SK-N-SH (cell line): ENCODE results near the gene SYT3. TPM values are rescaled to one million over a fixed set of nuclear protein-coding genes. Genes with fewer than 3 reads are reported as not detected.

ENCODE experiments used
- CTCF ChIA-PET: fragments of 300-600, 350-600 bp; formaldehyde crosslinking; extraction: SDS; loops from one replicate; lab custom pipeline; 2021; lab: Yijun Ruan, JAX
- POLR2A ChIA-PET: fragments of 350-600 bp; sonication (Branson Sonifier 250); formaldehyde crosslinking; extraction: SDS; loops from one replicate; lab custom pipeline; 2020; ENCODE audit warnings: antibody characterized with exemption, inconsistent platforms; lab: Yijun Ruan, JAX
- DNase-seq: peaks from one replicate; pipeline ENCODE4 v3.0.0; 2012
- H2AFZ ChIP-seq: fragments of 200-600 bp; sonication (generic); 2 replicates; pipeline ENCODE4 v1.8.1; 2016; ENCODE audit warnings: antibody characterized with exemption, mild to moderate bottlenecking, low read depth
- H3F3A ChIP-seq: fragments of 200-600 bp; sonication (generic); replicated peaks from 2 replicates; pipeline ENCODE3; 2016; ENCODE audit warnings: antibody characterized with exemption, mild to moderate bottlenecking; ENCODE audit not compliant: insufficient read depth
- H3K27ac ChIP-seq, 2 experiments: fragments of 200-500 bp in 1 of 2; fragments of 200-600 bp in 1 of 2; sonication (Bioruptor generic) in 1 of 2; sonication (generic), shearing (Covaris generic) in 1 of 2; 2 replicates each; pipeline versions ENCODE4 v1.5.1 to v1.6.1; 2014 to 2016; ENCODE audit warnings: low read depth in 2 of 2, inconsistent platforms in 1 of 2, low read length in 1 of 2, mild to moderate bottlenecking in 1 of 2, mixed read lengths in 1 of 2
- H3K27me3 ChIP-seq: fragments of 200-600 bp; sonication (generic), shearing (Covaris generic); 2 replicates; pipeline ENCODE4 v1.6.1; 2016; ENCODE audit warnings: mixed run types; ENCODE audit not compliant: insufficient read depth
- H3K36me3 ChIP-seq, 2 experiments: fragments of 200-500 bp in 1 of 2; fragments of 200-600 bp in 1 of 2; sonication (Bioruptor generic) in 1 of 2; sonication (generic) in 1 of 2; replicated peaks in 1 of 2; 2 replicates each; pipeline versions ENCODE3 to v1.5.1; 2014 to 2016; ENCODE audit warnings: low read length in 1 of 2, mild to moderate bottlenecking in 1 of 2; ENCODE audit not compliant: insufficient read depth in 2 of 2, control insufficient read depth in 1 of 2
- H3K4me1 ChIP-seq, 2 experiments: fragments of 200-500 bp in 1 of 2; fragments of 200-600 bp in 1 of 2; sonication (Bioruptor generic) in 1 of 2; sonication (generic), shearing (Covaris generic) in 1 of 2; 2 replicates each; pipeline versions ENCODE4 v1.5.1 to v1.6.1; 2014 to 2016; ENCODE audit warnings: low read depth in 1 of 2, low read length in 1 of 2, mixed run types in 1 of 2; ENCODE audit not compliant: insufficient read depth in 2 of 2, control insufficient read depth in 1 of 2
- H3K4me2 ChIP-seq: fragments of 200-600 bp; sonication (generic), shearing (Covaris generic); 2 replicates; pipeline ENCODE4 v1.6.1; 2017; ENCODE audit warnings: mixed run types
- H3K4me3 ChIP-seq, 2 experiments: fragments of 200-500 bp in 1 of 2; fragments of 200-600 bp in 1 of 2; sonication (Bioruptor generic) in 1 of 2; sonication (generic), shearing (Covaris generic) in 1 of 2; 2 replicates each; pipeline versions ENCODE4 v1.5.1 to v1.8.1; 2014 to 2016; ENCODE audit warnings: low read depth in 2 of 2, inconsistent platforms in 1 of 2, low read length in 1 of 2, mild to moderate bottlenecking in 1 of 2, mixed read lengths in 1 of 2, moderate library complexity in 1 of 2
- H3K79me2 ChIP-seq: fragments of 200-600 bp; sonication (generic); 2 replicates; pipeline ENCODE4 v1.8.1; 2017; ENCODE audit warnings: mild to moderate bottlenecking; ENCODE audit not compliant: insufficient read depth
- H3K9ac ChIP-seq: fragments of 200-600 bp; sonication (generic); 2 replicates; pipeline ENCODE4 v1.6.1; 2017; ENCODE audit warnings: mixed run types
- H3K9me2 ChIP-seq: fragments of 200-600 bp; sonication (generic); 2 replicates; pipeline ENCODE4 v1.6.1; 2017; ENCODE audit warnings: mixed run types
- H3K9me3 ChIP-seq: fragments of 200-600 bp; sonication (generic); 2 replicates; pipeline ENCODE4 v1.6.1; 2017; ENCODE audit warnings: mixed run types, mild to moderate bottlenecking, moderate library complexity
- H4K20me1 ChIP-seq: fragments of 200-600 bp; sonication (generic); 2 replicates; pipeline ENCODE4 v1.6.1; 2017; ENCODE audit warnings: mild to moderate bottlenecking, mixed run types; ENCODE audit not compliant: insufficient read depth
- ELF1 ChIP-seq: IDR thresholded peaks from 2 replicates; pipeline ENCODE4 v1.4.0; 2012
- EP300 ChIP-seq, 2 experiments: IDR thresholded peaks; 2 replicates each; pipeline versions ENCODE4 v1.4.0 to v1.6.1; 2012; ENCODE audit warnings: borderline replicate concordance in 1 of 2, low read depth in 1 of 2, low read length in 1 of 2
- FOXJ3 ChIP-seq: sonication (generic); formaldehyde crosslinking; IDR thresholded peaks from 2 replicates; pipeline ENCODE4 v1.5.1; 2020; ENCODE audit warnings: mild to moderate bottlenecking, missing genetic modification reagents
- FOXM1 ChIP-seq: IDR thresholded peaks from 2 replicates; pipeline ENCODE4 v1.4.0; 2012; ENCODE audit warnings: low read depth, mild to moderate bottlenecking
- GABPA ChIP-seq: IDR thresholded peaks from 2 replicates; pipeline ENCODE4 v1.4.0; 2012; ENCODE audit warnings: low read depth, mild to moderate bottlenecking
- RAD21 ChIP-seq: IDR thresholded peaks from 2 replicates; pipeline ENCODE4 v1.6.1; 2012; ENCODE audit warnings: mild to moderate bottlenecking, low read length
- RXRA ChIP-seq: IDR thresholded peaks from 2 replicates; pipeline ENCODE4 v1.4.0; 2012; ENCODE audit warnings: low read depth, mild to moderate bottlenecking, borderline replicate concordance
- TCF12 ChIP-seq: IDR thresholded peaks from 2 replicates; pipeline ENCODE4 v1.4.0; 2012
- TEAD4 ChIP-seq: IDR thresholded peaks from 2 replicates; pipeline ENCODE4 v1.4.0; 2012; ENCODE audit warnings: mild to moderate bottlenecking, borderline replicate concordance; ENCODE audit not compliant: insufficient read depth
- WGBS: methylation state at CpG from one replicate; pipeline ENCODE4 v1.1.6; 2017; ENCODE audit warnings: low lambda C conversion rate; 5-methylcytosine and 5-hydroxymethylcytosine counted together
- polyA plus RNA-seq, 3 experiments: library from polyadenylated mRNA; depleted of rRNA; stranded (reverse); fragments of >200 nt; gene quantifications; 2 replicates each; pipeline ENCODE4 v1.2.3, GENCODE V29; 2012
- TF ChIP-seq, protein P1 (sequence below): fragments of 200-600 bp; sonication (generic); IDR thresholded peaks from 2 replicates; pipeline ENCODE4 v1.6.1; 2017; ENCODE audit warnings: antibody characterized with exemption, mild to moderate bottlenecking, moderate library complexity

The SYT3 gene
- polyA plus RNA-seq, 1 of the 3 experiments (the other 2 are of a cell fraction), result 0.94 TPM

DNA sequence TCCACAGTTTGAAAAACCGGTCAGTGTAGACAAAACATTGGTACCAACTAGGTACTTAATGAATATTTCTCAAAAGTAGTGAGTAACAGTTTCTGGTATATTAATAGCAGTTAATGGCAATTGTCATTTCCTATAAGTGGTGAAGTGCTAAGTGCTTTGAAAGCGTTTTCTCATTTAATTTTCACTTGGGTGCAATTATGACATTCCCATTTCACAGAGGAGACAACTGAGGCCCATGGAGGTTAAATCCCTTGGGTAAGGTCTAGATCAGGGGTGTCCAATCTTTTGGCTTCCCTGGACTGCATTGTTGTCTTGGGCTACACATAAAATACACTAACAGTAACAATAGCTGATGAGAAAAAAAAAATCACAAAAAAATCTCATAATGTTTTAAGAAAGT lies 687 bp upstream of the SYT3 start:
- Histone ChIP-seq H3K36me3 (no peaks in the 10 kb centered on the region), H3K9me3 (no peaks in the 10 kb centered on the region), H4K20me1 (no peaks in the 10 kb centered on the region), H3K4me3 (no peak overlapping the region), H3K9me2 (no peaks in the 10 kb centered on the region), H3K27me3 (peaks cover 15% of the 10 kb centered on the region; the same call in 1 of the 2 replicates), H3K27ac (no peak overlapping the region), H3K4me1 (peaks cover 0 to 8% of the 10 kb centered on the region in 2 experiments; a peak in 1 of 4 replicates), H3K79me2 (no peaks in the 10 kb centered on the region), H3K9ac (no peak overlapping the region), H3F3A (no peaks in the 10 kb centered on the region), H3K4me2 (peak overlapping the region; percentile 96; the same call in 1 of the 2 replicates), H2AFZ (no peak overlapping the region)
- ChIA-PET POLR2A (no interaction called here), CTCF (interaction anchor here (1.0 kb wide), 1 partner anchor 53 kb away, joined by 3 read pairs; no protein-coding TSS in a partner anchor)
- DNase-seq, result no peak
- WGBS, result 70% methylated on average over 2 of the region's 2 CpGs
- TF ChIP-seq FOXJ3, result no peak
- no peak for TF ChIP-seq FOXM1
- no peak for TF ChIP-seq ELF1
- TF ChIP-seq RXRA, result no peak
- TF ChIP-seq TEAD4, result no peak

- ChIA-PET POLR2A (interaction anchor here (0.6 kb wide), 1 partner anchor 104 kb away, joined by 3 read pairs; no protein-coding TSS in a partner anchor), CTCF (interaction anchor here (0.9 kb wide), 1 partner anchor 101 kb away, joined by 3 read pairs; no protein-coding TSS in a partner anchor)
- Histone ChIP-seq H3K27ac (no peak overlapping the region), H3K79me2 (no peaks in the 10 kb centered on the region), H2AFZ (no peak overlapping the region), H3F3A (no peaks in the 10 kb centered on the region), H3K36me3 (no peaks in the 10 kb centered on the region), H3K9ac (no peak overlapping the region), H3K9me3 (no peaks in the 10 kb centered on the region; the same call in 1 of the 2 replicates), H4K20me1 (no peaks in the 10 kb centered on the region), H3K4me3 (peak overlapping the region; percentile 65 to 83; a peak in 3 of 4 replicates), H3K9me2 (no peaks in the 10 kb centered on the region), H3K4me1 (peaks cover 0 to 8% of the 10 kb centered on the region in 2 experiments; a peak in 1 of 4 replicates), H3K4me2 (peak overlapping the region; percentile 96), H3K27me3 (peaks cover 5% of the 10 kb centered on the region; the same call in 1 of the 2 replicates)
- WGBS, result 20% methylated on average over 10 of the region's 10 CpGs
- DNase-seq, result no peak
- no peak for TF ChIP-seq TCF12
- no peak for TF ChIP-seq GABPA
- no peak for TF ChIP-seq RAD21
- TF ChIP-seq, all 33 proteins: peak for 0
Measured at GRCh38 chr19:50638600-50638999, 1.1 kb downstream of the SYT3 start.

DNA sequence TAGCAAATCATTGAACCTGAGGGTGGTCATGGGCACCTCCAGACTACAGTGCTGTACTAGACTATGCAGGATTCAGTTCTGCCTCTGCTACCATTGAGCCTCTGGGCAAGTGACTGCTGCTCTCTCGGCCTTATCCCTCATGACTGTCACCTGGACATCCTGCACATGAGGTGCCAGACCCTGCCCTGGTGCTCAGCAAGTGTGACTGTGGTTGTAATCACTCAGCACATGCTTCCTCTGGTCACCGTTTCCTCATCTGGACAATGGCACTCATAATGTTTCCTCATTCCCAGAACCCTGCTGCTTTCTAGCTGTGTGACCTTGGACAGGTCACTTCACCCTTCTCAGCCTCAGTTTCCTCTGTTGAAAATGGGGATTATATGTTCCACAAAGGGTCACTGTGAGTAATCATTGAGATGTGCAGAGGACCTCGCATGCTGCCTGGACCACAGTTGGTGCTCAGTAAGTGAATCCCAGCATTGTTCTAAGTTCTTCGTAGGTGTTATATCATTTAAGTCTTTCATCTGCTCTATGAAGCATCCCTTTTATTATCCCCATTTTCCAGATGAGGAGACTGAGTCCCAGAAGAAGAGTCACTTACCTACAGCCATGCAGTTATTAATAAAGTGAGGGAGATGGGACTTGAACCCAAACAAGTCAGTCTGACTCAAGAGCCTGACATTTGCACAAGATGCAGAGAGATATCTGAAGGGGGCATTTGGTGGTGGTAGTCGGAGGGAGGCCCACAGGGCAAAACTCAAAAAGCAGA lies 3.2 kb downstream of the SYT3 start:
- Histone ChIP-seq H3K4me1 (peaks cover 0 to 8% of the 10 kb centered on the region in 2 experiments; a peak in 1 of 4 replicates), H3K9me2 (no peaks in the 10 kb centered on the region), H3K4me3 (no peak overlapping the region), H3K9me3 (no peaks in the 10 kb centered on the region; the same call in 1 of the 2 replicates), H3K36me3 (no peaks in the 10 kb centered on the region), H3K79me2 (no peaks in the 10 kb centered on the region), H4K20me1 (no peaks in the 10 kb centered on the region), H2AFZ (no peak overlapping the region), H3K27ac (no peak overlapping the region), H3F3A (no peaks in the 10 kb centered on the region), H3K4me2 (no peak overlapping the region), H3K9ac (no peak overlapping the region), H3K27me3 (0 out of 2 replicates have a peak, but pooled peaks cover 5% of the 10 kb centered on the region)
- WGBS, result 63% methylated on average over 5 of the region's 5 CpGs
- DNase-seq, result no peak
- no peak for TF ChIP-seq EP300 (IDR thresholded peaks at IDR 0.05; ENCODE audit: borderline replicate concordance in 1 of 2, low read depth in 1 of 2, low read length in 1 of 2)
- TF ChIP-seq, protein P1, sequence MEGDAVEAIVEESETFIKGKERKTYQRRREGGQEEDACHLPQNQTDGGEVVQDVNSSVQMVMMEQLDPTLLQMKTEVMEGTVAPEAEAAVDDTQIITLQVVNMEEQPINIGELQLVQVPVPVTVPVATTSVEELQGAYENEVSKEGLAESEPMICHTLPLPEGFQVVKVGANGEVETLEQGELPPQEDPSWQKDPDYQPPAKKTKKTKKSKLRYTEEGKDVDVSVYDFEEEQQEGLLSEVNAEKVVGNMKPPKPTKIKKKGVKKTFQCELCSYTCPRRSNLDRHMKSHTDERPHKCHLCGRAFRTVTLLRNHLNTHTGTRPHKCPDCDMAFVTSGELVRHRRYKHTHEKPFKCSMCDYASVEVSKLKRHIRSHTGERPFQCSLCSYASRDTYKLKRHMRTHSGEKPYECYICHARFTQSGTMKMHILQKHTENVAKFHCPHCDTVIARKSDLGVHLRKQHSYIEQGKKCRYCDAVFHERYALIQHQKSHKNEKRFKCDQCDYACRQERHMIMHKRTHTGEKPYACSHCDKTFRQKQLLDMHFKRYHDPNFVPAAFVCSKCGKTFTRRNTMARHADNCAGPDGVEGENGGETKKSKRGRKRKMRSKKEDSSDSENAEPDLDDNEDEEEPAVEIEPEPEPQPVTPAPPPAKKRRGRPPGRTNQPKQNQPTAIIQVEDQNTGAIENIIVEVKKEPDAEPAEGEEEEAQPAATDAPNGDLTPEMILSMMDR, result no peak
- ChIA-PET CTCF (no interaction called here), POLR2A (no interaction called here)
